Brain microvascular endothelial cell (primary cell): ENCODE measurements around the gene ZNF587B.
"Not testable (repeated sequence)": the region's sequence is repeated elsewhere in the genome, so short reads cannot be mapped to it uniquely, and the experiment has no call there.

Source experiments
- DNase-seq: peaks from one replicate; pipeline ENCODE4 v3.0.0-alpha.2; 2020
- H3K27ac ChIP-seq: fragments of 250-450 bp; sonication (Bioruptor Pico); 2 replicates; pipeline ENCODE4 v1.5.1; 2020; ENCODE audit warnings: mild to moderate bottlenecking, moderate library complexity
- H3K27me3 ChIP-seq: fragments of 250-450 bp; sonication (Bioruptor Pico); replicated peaks from 2 replicates; pipeline ENCODE4 v1.5.1; 2020; ENCODE audit warnings: mild to moderate bottlenecking
- H3K36me3 ChIP-seq: fragments of 250-450 bp; sonication (Bioruptor Pico); replicated peaks from 2 replicates; pipeline ENCODE4 v1.5.1; 2020; ENCODE audit warnings: mild to moderate bottlenecking
- H3K4me3 ChIP-seq: 2 replicates; pipeline ENCODE4 v1.5.1; 2011; ENCODE audit warnings: low read depth, mild to moderate bottlenecking, control low read depth, low read length, moderate library complexity
- CTCF ChIP-seq: IDR thresholded peaks from 2 replicates; pipeline ENCODE4 v1.5.1; 2011; ENCODE audit warnings: low read depth, mild to moderate bottlenecking, moderate library complexity, low read length, control low read depth, inconsistent platforms; ENCODE audit errors: missing control alignments
- in situ Hi-C: cut with HindIII; loops from 2 replicates; pipeline ENCODE4 v1.10.0; 2017; ENCODE audit warnings: low sequenced_read_pairs, low pct_ligation_motif_present

Gene ZNF587B

GRCh38 chr19:57825511-57825910 lies 4.6 kb upstream of the ZNF587B start:
- no peak for DNase-seq
- Histone ChIP-seq H3K27ac (no peak overlapping the region), H3K4me3 (no peak overlapping the region), H3K27me3 (no peaks in the 10 kb centered on the region), H3K36me3 (peaks cover 2% of the 10 kb centered on the region)
- in situ Hi-C loops = no loop called here
- TF ChIP-seq CTCF = no peak

GRCh38 chr19:57829316-57829715 lies 783 bp upstream of the ZNF587B start:
- no peak overlapping the region for H3K27ac ChIP-seq
- TF ChIP-seq CTCF = no peak
- no peak overlapping the region for H3K4me3 ChIP-seq
- in situ Hi-C loops = no loop called here
- H3K27me3 ChIP-seq = no peaks in the 10 kb centered on the region
- no peaks in the 10 kb centered on the region for H3K36me3 ChIP-seq
- DNase-seq = peak; percentile 5

GRCh38 chr19:57836991-57837390 lies 6.9 kb downstream of the ZNF587B start:
- H3K36me3 ChIP-seq = peaks cover 14% of the 10 kb centered on the region
- H3K27me3 ChIP-seq, DNase-seq, H3K27ac ChIP-seq, in situ Hi-C loops, H3K4me3 ChIP-seq: not testable (repeated sequence)

- H3K4me3 ChIP-seq, in situ Hi-C loops, H3K27me3 ChIP-seq, DNase-seq, H3K27ac ChIP-seq: not testable (repeated sequence)
- peaks cover 17% of the 10 kb centered on the region for H3K36me3 ChIP-seq
Measured at GRCh38 chr19:57838622-57839191, 8.6 kb downstream of the ZNF587B start.

- in situ Hi-C loops = no loop called here
Measured at GRCh38 chr19:57841122-57841763, 11.1 kb downstream of the ZNF587B start.

GRCh38 chr19:57847164-57847563 lies 17.1 kb downstream of the ZNF587B start:
- H3K27me3 ChIP-seq, DNase-seq, H3K27ac ChIP-seq, H3K36me3 ChIP-seq, in situ Hi-C loops, H3K4me3 ChIP-seq: not testable (repeated sequence)

More at GRCh38 chr19:57841122-57841763, 11.1 kb downstream of the ZNF587B start:
- Histone ChIP-seq H3K4me3 (no peak overlapping the region), H3K36me3 (peaks cover 17% of the 10 kb centered on the region), H3K27me3 (no peaks in the 10 kb centered on the region), H3K27ac (no peak overlapping the region)
- no peak for TF ChIP-seq CTCF
- no peak for DNase-seq

GRCh38 chr19:57849162-57849665 lies 19.1 kb downstream of the ZNF587B start:
- DNase-seq, H3K27me3 ChIP-seq, H3K4me3 ChIP-seq, in situ Hi-C loops, H3K27ac ChIP-seq: not testable (repeated sequence)
- peaks cover 12% of the 10 kb centered on the region for H3K36me3 ChIP-seq

GRCh38 chr19:57849666-57850473 lies 19.8 kb downstream of the ZNF587B start, which contains the start of gene ZNF587:
ZNF587 (plus strand) TSS chr19:57849859; CDS start chr19:57850039, 180 bp downstream.
- H3K27ac ChIP-seq = peak within 1 kb of the TSS; percentile 68
- peaks cover 12% of the 10 kb centered on the region for H3K36me3 ChIP-seq
- H3K4me3 ChIP-seq = peak within 1 kb of the TSS; percentile 87
- peak; percentile 78 for DNase-seq
- H3K27me3 ChIP-seq, in situ Hi-C loops: not testable (repeated sequence)
